ENCODE data around the gene RNF34.

Gene RNF34

GRCh38 chr12:121438905-121439304, 39.0 kb downstream of the RNF34 start:
- DNase-seq (ENCODE audit: low read depth, low spot score), result no peak

- DNase-seq (ENCODE audit: low read depth, low spot score), result no peak
These were observed 39.8 kb downstream of the RNF34 start for GRCh38 chr12:121439715-121440114.

- no peak for DNase-seq (ENCODE audit: low read depth, low spot score)
These were observed 40.9 kb downstream of the RNF34 start for GRCh38 chr12:121440768-121441167.

GRCh38 chr12:121441555-121441954, 41.6 kb downstream of the RNF34 start:
- no peak for DNase-seq (ENCODE audit: low read depth, low spot score)

GRCh38 chr12:121442028-121442948, 42.4 kb downstream of the RNF34 start:
- no peak for DNase-seq (ENCODE audit: low read depth, low spot score)

GRCh38 chr12:121443193-121443870, 43.4 kb downstream of the RNF34 start:
- peak; percentile 91 for DNase-seq (ENCODE audit: low read depth, low spot score)

- DNase-seq (ENCODE audit: low read depth, low spot score), result no peak
These were observed 44.3 kb downstream of the RNF34 start for GRCh38 chr12:121443911-121444841.

- DNase-seq (ENCODE audit: low read depth, low spot score), result no peak
These were observed 44.9 kb downstream of the RNF34 start for GRCh38 chr12:121444842-121445202.

- DNase-seq (ENCODE audit: low read depth, low spot score), result no peak
These were observed 46.8 kb downstream of the RNF34 start for GRCh38 chr12:121446750-121447149.

- no peak for DNase-seq (ENCODE audit: low read depth, low spot score)
These were observed 48.9 kb downstream of the RNF34 start for GRCh38 chr12:121448771-121449315.

- DNase-seq (ENCODE audit: low read depth, low spot score), result no peak
These were observed 52.0 kb downstream of the RNF34 start for GRCh38 chr12:121451961-121452339.

- DNase-seq (ENCODE audit: low read depth, low spot score), result no peak
These were observed 52.5 kb downstream of the RNF34 start for GRCh38 chr12:121452340-121452984.

- DNase-seq (ENCODE audit: low read depth, low spot score), result no peak
These were observed 53.1 kb downstream of the RNF34 start for GRCh38 chr12:121452985-121453360.

GRCh38 chr12:121453629-121454028, 53.7 kb downstream of the RNF34 start:
- no peak for DNase-seq (ENCODE audit: low read depth, low spot score)

GRCh38 chr12:121454921-121455320, 55.0 kb downstream of the RNF34 start:
- DNase-seq (ENCODE audit: low read depth, low spot score), result no peak

GRCh38 chr12:121455766-121456420, 56.0 kb downstream of the RNF34 start:
- no peak for DNase-seq (ENCODE audit: low read depth, low spot score)

GRCh38 chr12:121456551-121456950, 56.6 kb downstream of the RNF34 start:
- DNase-seq (ENCODE audit: low read depth, low spot score), result no peak

- DNase-seq (ENCODE audit: low read depth, low spot score), result no peak
These were observed 61.1 kb downstream of the RNF34 start for GRCh38 chr12:121461048-121461447.

GRCh38 chr12:121464331-121464730, 64.4 kb downstream of the RNF34 start:
- no peak for DNase-seq (ENCODE audit: low read depth, low spot score)

GRCh38 chr12:121465921-121466793, 66.2 kb downstream of the RNF34 start:
- peak; percentile 65 for DNase-seq (ENCODE audit: low read depth, low spot score)

Measured in astrocyte of the hippocampus (primary cell).